H1 (cell line): ENCODE results near the gene PIEZO1. TPM values are rescaled to one million over a fixed set of nuclear protein-coding genes. Genes with fewer than 3 reads are reported as not detected.

ENCODE experiments used
- CTCF ChIA-PET: fragments of 300-600 bp; sonication (Branson Sonifier 250); formaldehyde crosslinking; loops from one replicate; lab custom pipeline; 2021; ENCODE audit not compliant: partially characterized antibody; lab: Charles Lee
- POLR2A ChIA-PET: fragments of 300-600 bp; sonication (Branson Sonifier 250); formaldehyde crosslinking; loops from one replicate; lab custom pipeline; 2021; ENCODE audit warnings: inconsistent platforms; ENCODE audit not compliant: partially characterized antibody; lab: Charles Lee
- DNase-seq, 2 experiments: peaks; one replicate each; pipeline versions ENCODE4 v3.0.0 to v3.0.0-alpha.2; 2010 to 2022; ENCODE audit warnings: low spot score in 2 of 2, low read depth in 1 of 2, mixed read lengths in 1 of 2
- FAIRE-seq: peaks from 2 replicates; lab custom pipeline; 2011; peaks lifted over from hg19 to GRCh38; lab: Jason Lieb, UNC
- H2AFZ ChIP-seq: 2 replicates; pipeline ENCODE4 v1.8.1; 2012; ENCODE audit warnings: low read length, inconsistent platforms
- H2AK5ac ChIP-seq: 2 replicates; pipeline ENCODE4 v1.6.1; 2013; ENCODE audit warnings: low read depth, low read length
- H2BK120ac ChIP-seq: replicated peaks from 2 replicates; pipeline ENCODE3; 2013; ENCODE audit warnings: low read depth, low read length, inconsistent platforms
- H2BK12ac ChIP-seq: 2 replicates; pipeline ENCODE4 v1.6.1; 2013; ENCODE audit warnings: low read depth, low read length
- H2BK15ac ChIP-seq: 2 replicates; pipeline ENCODE4 v1.6.1; 2013; ENCODE audit warnings: low read length
- H2BK20ac ChIP-seq: 2 replicates; pipeline ENCODE4 v1.6.1; 2013; ENCODE audit warnings: low read length
- H2BK5ac ChIP-seq: 2 replicates; pipeline ENCODE4 v1.6.1; 2013; ENCODE audit warnings: low read depth, low read length
- H3K14ac ChIP-seq: 2 replicates; pipeline ENCODE4 v1.6.1; 2013; ENCODE audit warnings: inconsistent platforms; ENCODE audit not compliant: insufficient read length
- H3K18ac ChIP-seq: 2 replicates; pipeline ENCODE4 v1.6.1; 2013; ENCODE audit warnings: low read length; ENCODE audit errors: extremely low read depth
- H3K23ac ChIP-seq: 2 replicates; pipeline ENCODE4 v1.6.1; 2013; ENCODE audit warnings: inconsistent platforms; ENCODE audit not compliant: insufficient read length
- H3K23me2 ChIP-seq: 2 replicates; pipeline ENCODE4 v1.6.1; 2013; ENCODE audit warnings: low read depth, low read length
- H3K27ac ChIP-seq: 2 replicates; pipeline ENCODE4 v1.6.1; 2011; ENCODE audit warnings: low read depth, low read length, inconsistent platforms
- H3K27me3 ChIP-seq, 4 experiments: replicated peaks in 1 of 4; 1 replicate in 1 of 4; 2 replicates in 3 of 4; pipeline versions ENCODE4 v1.6.1 to v1.8.1; 2011 to 2013; ENCODE audit warnings: low read length in 3 of 4, mild to moderate bottlenecking in 3 of 4, inconsistent platforms in 2 of 4, mixed read lengths in 2 of 4, moderate library complexity in 1 of 4; ENCODE audit not compliant: control insufficient read depth in 3 of 4, insufficient read depth in 3 of 4; ENCODE audit errors: extremely low read depth in 1 of 4
- H3K36me3 ChIP-seq, 4 experiments: 2 replicates each; pipeline versions ENCODE4 v1.6.1 to v1.8.1; 2011 to 2013; ENCODE audit warnings: mild to moderate bottlenecking in 4 of 4, low read length in 3 of 4, moderate library complexity in 2 of 4, control low read depth in 1 of 4, inconsistent platforms in 1 of 4; ENCODE audit not compliant: insufficient read depth in 4 of 4, control insufficient read depth in 2 of 4
- H3K4ac ChIP-seq: replicated peaks from 2 replicates; pipeline ENCODE3; 2013; ENCODE audit warnings: low read length, low read depth, mixed read lengths, inconsistent platforms; ENCODE audit not compliant: insufficient read length
- H3K4me1 ChIP-seq, 4 experiments: replicated peaks in 1 of 4; 1 replicate in 1 of 4; 2 replicates in 3 of 4; pipeline versions ENCODE4 v1.6.1 to v1.8.1; 2011 to 2013; ENCODE audit warnings: low read length in 3 of 4, inconsistent platforms in 2 of 4, mixed read lengths in 1 of 4; ENCODE audit not compliant: insufficient read depth in 4 of 4, control insufficient read depth in 3 of 4
- H3K4me2 ChIP-seq, 2 experiments: 2 replicates each; pipeline versions ENCODE4 v1.6.1 to v1.8.1; 2011 to 2013; ENCODE audit warnings: low read depth in 2 of 2, low read length in 2 of 2, control low read depth in 1 of 2, inconsistent platforms in 1 of 2, mild to moderate bottlenecking in 1 of 2; ENCODE audit not compliant: insufficient read depth in 1 of 2
- H3K4me3 ChIP-seq, 4 experiments: fragments of 200-600, 300-600 bp in 1 of 4; sonication (generic), shearing (Covaris generic), sonication (Bioruptor Twin) in 1 of 4; 2 replicates each; pipeline versions ENCODE4 v1.5.1 to v1.8.1; 2011 to 2016; ENCODE audit warnings: low read length in 4 of 4, low read depth in 3 of 4, control low read depth in 2 of 4, inconsistent platforms in 2 of 4, mild to moderate bottlenecking in 2 of 4, mixed read lengths in 1 of 4, moderate library complexity in 1 of 4; ENCODE audit not compliant: insufficient read depth in 2 of 4; ENCODE audit errors: extremely low read depth in 1 of 4
- H3K56ac ChIP-seq: replicated peaks from 2 replicates; pipeline ENCODE3; 2013; ENCODE audit warnings: low read depth, mild to moderate bottlenecking, mixed read lengths, low read length, inconsistent platforms; ENCODE audit not compliant: insufficient read length
- H3K79me1 ChIP-seq: 2 replicates; pipeline ENCODE4 v1.6.1; 2013; ENCODE audit warnings: low read depth, low read length, control low read depth
- H3K79me2 ChIP-seq, 2 experiments: 2 replicates each; pipeline versions ENCODE4 v1.6.1 to v1.8.1; 2012 to 2013; ENCODE audit warnings: low read length in 2 of 2, mild to moderate bottlenecking in 2 of 2, inconsistent platforms in 1 of 2; ENCODE audit not compliant: insufficient read depth in 2 of 2, control insufficient read depth in 1 of 2
- H3K9ac ChIP-seq, 4 experiments: replicated peaks in 1 of 4; 1 replicate in 1 of 4; 2 replicates in 3 of 4; pipeline versions ENCODE4 v1.6.1 to v1.8.1; 2011 to 2013; ENCODE audit warnings: low read depth in 3 of 4, low read length in 3 of 4, control low read depth in 2 of 4, mild to moderate bottlenecking in 2 of 4, moderate library complexity in 2 of 4, inconsistent platforms in 1 of 4; ENCODE audit errors: extremely low read depth in 1 of 4
- H3K9me3 ChIP-seq, 2 experiments: 2 replicates each; pipeline versions ENCODE4 v1.6.1 to v1.8.1; 2012 to 2013; ENCODE audit warnings: mild to moderate bottlenecking in 2 of 2, moderate library complexity in 2 of 2, control low read depth in 1 of 2, inconsistent platforms in 1 of 2, low read depth in 1 of 2, low read length in 1 of 2, mixed read lengths in 1 of 2; ENCODE audit not compliant: insufficient read depth in 2 of 2
- H4K20me1 ChIP-seq, 2 experiments: replicated peaks in 1 of 2; 2 replicates each; pipeline versions ENCODE3 to v1.8.1; 2011 to 2013; ENCODE audit warnings: inconsistent platforms in 2 of 2, low read length in 2 of 2, mild to moderate bottlenecking in 1 of 2; ENCODE audit not compliant: insufficient read depth in 2 of 2, control insufficient read depth in 1 of 2
- H4K5ac ChIP-seq: 2 replicates; pipeline ENCODE4 v1.6.1; 2013; ENCODE audit warnings: low read length, low read depth, mixed read lengths, inconsistent platforms; ENCODE audit not compliant: insufficient read length
- H4K8ac ChIP-seq: 2 replicates; pipeline ENCODE4 v1.8.0; 2013; ENCODE audit warnings: mild to moderate bottlenecking, moderate library complexity, low read length, inconsistent platforms; ENCODE audit not compliant: insufficient read depth; ENCODE audit errors: extremely low read depth
- H4K91ac ChIP-seq: replicated peaks from 2 replicates; pipeline ENCODE3; 2013; ENCODE audit warnings: low read length, mixed read lengths, inconsistent platforms; ENCODE audit not compliant: insufficient read length
- CBX8 ChIP-seq: fragments of 300-800, 300-1000 bp; sonication (generic); IDR thresholded peaks from 2 replicates; pipeline ENCODE4 v1.7.1; 2016; ENCODE audit warnings: low read depth, low read length, borderline replicate concordance
- CTBP2 ChIP-seq: IDR thresholded peaks from 2 replicates; pipeline ENCODE4 v1.7.0; 2011; ENCODE audit warnings: borderline replicate concordance, mild to moderate bottlenecking, moderate library complexity, mixed read lengths, low read length; ENCODE audit not compliant: insufficient read depth, insufficient read length
- E2F6 ChIP-seq: IDR thresholded peaks from 2 replicates; pipeline ENCODE4 v1.6.1; 2012; ENCODE audit warnings: inconsistent platforms
- KDM5A ChIP-seq: fragments of 200-600 bp; IDR thresholded peaks from 2 replicates; pipeline ENCODE4 v1.7.1; 2012; ENCODE audit warnings: mild to moderate bottlenecking, low read length, inconsistent platforms, mixed read lengths
- SIN3A ChIP-seq, 2 experiments: IDR thresholded peaks in 1 of 2; conservative IDR thresholded peaks in 1 of 2; 2 replicates each; pipeline ENCODE4 v1.6.1; 2011 to 2012; ENCODE audit warnings: low read length in 2 of 2, improper control_type of control experiment in 1 of 2, low read depth in 1 of 2, mild to moderate bottlenecking in 1 of 2
- SIRT6 ChIP-seq: IDR thresholded peaks from one replicate; pipeline ENCODE4 v1.7.1; 2012; ENCODE audit warnings: low read length, inconsistent platforms
- SRF ChIP-seq: IDR thresholded peaks from 2 replicates; pipeline ENCODE4 v1.6.1; 2011; ENCODE audit warnings: mild to moderate bottlenecking, low read depth, low read length, moderate library complexity
- YY1 ChIP-seq: IDR thresholded peaks from 2 replicates; pipeline ENCODE4 v1.6.1; 2011; ENCODE audit warnings: low read depth, mild to moderate bottlenecking, low read length
- WGBS, 2 experiments: shearing (Covaris generic) in 1 of 2; methylation state at CpG; one replicate each; pipeline versions ENCODE4 v1.1.6 to v1.1.7; 2013 to 2015; ENCODE audit warnings: low lambda C conversion rate in 2 of 2, mixed read lengths in 2 of 2, inconsistent platforms in 1 of 2, low coverage in 1 of 2, missing lambda C conversion rate in 1 of 2; ENCODE audit not compliant: insufficient replicate concordance in 2 of 2, insufficient coverage in 1 of 2, insufficient read length in 1 of 2; ENCODE audit errors: extremely low coverage in 1 of 2, missing lambda C conversion rate in 1 of 2; 5-methylcytosine and 5-hydroxymethylcytosine counted together
- polyA plus RNA-seq, 7 experiments: library from polyadenylated mRNA; depleted of rRNA in 3 of 7; stranded (reverse) in 5 of 7; unstranded in 2 of 7; fragments of >200 nt in 5 of 7; fragments of 200-250 nt in 2 of 7; gene quantifications; 1 replicate in 5 of 7; 2 replicates in 1 of 7; 4 replicates in 1 of 7; pipeline versions ENCODE4 v1.2.1 to v1.2.3, GENCODE V29; 2011 to 2013; ENCODE audit warnings: missing spikeins in 2 of 7, mixed read lengths in 2 of 7
- total RNA-seq: library from RNA; stranded (reverse); fragmentation: NEBNext Ultra II Directional; extraction: Animal tissue kit (Norgen Biotek cat#: 25700); gene quantifications from 2 replicates; pipeline ENCODE4 v1.2.1, GENCODE V29; 2021
- TF ChIP-seq, protein P1 (sequence below): IDR thresholded peaks from 2 replicates; pipeline ENCODE4 v1.6.1; 2011; ENCODE audit warnings: low read depth, mild to moderate bottlenecking, low read length; ENCODE audit not compliant: insufficient read depth

Gene PIEZO1
- total and polyA plus RNA-seq, 2 of the 8 experiments (the other 6 are each of a cell fraction or from before 2014, with no cell fraction given), result 42.3 to 67.5 TPM

DNA sequence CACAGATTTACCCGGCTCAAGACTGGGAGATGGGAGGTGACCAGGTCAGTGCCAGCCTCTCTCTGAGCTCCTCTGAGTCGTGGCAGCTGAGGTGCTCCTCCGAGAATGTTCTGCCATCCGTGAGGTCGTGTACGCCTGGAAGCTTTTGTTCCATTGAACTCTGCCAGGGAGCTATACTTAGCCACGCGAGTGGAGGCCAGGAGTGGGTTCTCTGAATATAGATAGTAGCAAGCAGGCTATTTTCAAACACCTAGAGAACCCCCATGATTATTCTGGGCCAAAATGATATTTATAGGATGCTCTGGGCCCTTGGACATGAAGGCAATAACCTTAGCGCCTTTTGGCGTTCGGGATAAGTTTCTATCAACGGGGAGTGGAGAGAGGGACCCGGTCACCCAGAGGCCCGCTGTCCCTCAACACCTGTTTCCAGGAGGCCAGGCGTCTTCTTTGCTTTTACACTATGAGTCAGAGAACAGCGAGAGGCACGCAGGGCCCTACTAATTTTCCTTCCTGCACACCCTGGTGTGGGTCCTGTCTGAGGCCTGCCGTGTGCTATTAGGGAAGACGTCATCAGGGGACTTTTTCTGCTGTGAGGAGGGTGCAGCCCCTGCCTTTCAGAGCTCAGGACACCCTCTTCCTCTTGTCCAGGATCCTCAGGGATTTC is 111.2 kb downstream of the PIEZO1 start:
- no peak for DNase-seq
- H3K4ac ChIP-seq, result no peak overlapping the region
- TF ChIP-seq CBX8 (no peak), YY1 (no peak), E2F6 (no peak), SIN3A (conservative IDR thresholded peaks at IDR 0.05 in 1 of 2, IDR thresholded peaks at IDR 0.05 in 1 of 2; ENCODE audit: low read depth in 1 of 2, low read length in 2 of 2) (no peak), SIRT6 (no peak), CTBP2 (no peak), SRF (no peak), KDM5A (no peak)
- TF ChIP-seq, protein P1, sequence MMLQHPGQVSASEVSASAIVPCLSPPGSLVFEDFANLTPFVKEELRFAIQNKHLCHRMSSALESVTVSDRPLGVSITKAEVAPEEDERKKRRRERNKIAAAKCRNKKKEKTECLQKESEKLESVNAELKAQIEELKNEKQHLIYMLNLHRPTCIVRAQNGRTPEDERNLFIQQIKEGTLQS, result no peak

More for the DNA sequence above, 111.2 kb downstream of the PIEZO1 start:
- no peak overlapping the region for H2AK5ac ChIP-seq
- no peak overlapping the region for H3K4me2 ChIP-seq
- H3K4me3 ChIP-seq, result no peak overlapping the region
- H4K5ac ChIP-seq, result no peak overlapping the region
- H2BK15ac ChIP-seq, result no peak overlapping the region
- no peak overlapping the region for H3K9ac ChIP-seq
- H3K27ac ChIP-seq, result no peak overlapping the region
- no peaks in the 10 kb centered on the region for H3K79me2 ChIP-seq
- FAIRE-seq, result no peak
- H3K18ac ChIP-seq, result no peak overlapping the region
- no peak overlapping the region for H2AFZ ChIP-seq
- H3K14ac ChIP-seq, result no peak overlapping the region
- no peak overlapping the region for H3K23ac ChIP-seq
- no peak overlapping the region for H4K91ac ChIP-seq
- no peaks in the 10 kb centered on the region for H3K27me3 ChIP-seq
- no peak overlapping the region for H3K56ac ChIP-seq
- CTCF ChIA-PET, result interaction anchor here (1.1 to 9.7 kb wide), 14 partner anchors 7 to 104 kb away, joined by 3 to 87 read pairs (median 5); partner anchors contain the start of gene SNAI3
- no peak overlapping the region for H2BK20ac ChIP-seq
- H2BK5ac ChIP-seq, result no peak overlapping the region
- no peak overlapping the region for H2BK12ac ChIP-seq
- H3K79me1 ChIP-seq, result no peaks in the 10 kb centered on the region
- H3K9me3 ChIP-seq, result no peaks in the 10 kb centered on the region
- no peak overlapping the region for H4K8ac ChIP-seq
- H4K20me1 ChIP-seq, result peaks cover 0 to 2% of the 10 kb centered on the region in 2 experiments
- WGBS, 2 experiments, result 89% methylated on average over 19 of the region's 19 CpGs; no CpG with 5 or more reads in 1 of the 2 experiments
- POLR2A ChIA-PET, result interaction anchor here (0.8 to 3.4 kb wide), 2 partner anchors 10 to 23 kb away, joined by 3 to 15 read pairs; partner anchors contain the start of gene MVD
- H3K4me1 ChIP-seq, result peaks cover 0 to 5% (median 3%) of the 10 kb centered on the region in 4 experiments; a peak in 4 of 7 replicates
- no peaks in the 10 kb centered on the region for H3K23me2 ChIP-seq
- no peaks in the 10 kb centered on the region for H3K36me3 ChIP-seq
- no peak overlapping the region for H2BK120ac ChIP-seq
